Embryonic facial prominence (tissue), 1 donor: ENCODE measurements around the gene PIM1.

Source experiments
- DNase-seq: peaks from one replicate; pipeline ENCODE4 v3.0.0-alpha.2; 2016; ENCODE audit errors: extremely low spot score

The PIM1 gene

DNA sequence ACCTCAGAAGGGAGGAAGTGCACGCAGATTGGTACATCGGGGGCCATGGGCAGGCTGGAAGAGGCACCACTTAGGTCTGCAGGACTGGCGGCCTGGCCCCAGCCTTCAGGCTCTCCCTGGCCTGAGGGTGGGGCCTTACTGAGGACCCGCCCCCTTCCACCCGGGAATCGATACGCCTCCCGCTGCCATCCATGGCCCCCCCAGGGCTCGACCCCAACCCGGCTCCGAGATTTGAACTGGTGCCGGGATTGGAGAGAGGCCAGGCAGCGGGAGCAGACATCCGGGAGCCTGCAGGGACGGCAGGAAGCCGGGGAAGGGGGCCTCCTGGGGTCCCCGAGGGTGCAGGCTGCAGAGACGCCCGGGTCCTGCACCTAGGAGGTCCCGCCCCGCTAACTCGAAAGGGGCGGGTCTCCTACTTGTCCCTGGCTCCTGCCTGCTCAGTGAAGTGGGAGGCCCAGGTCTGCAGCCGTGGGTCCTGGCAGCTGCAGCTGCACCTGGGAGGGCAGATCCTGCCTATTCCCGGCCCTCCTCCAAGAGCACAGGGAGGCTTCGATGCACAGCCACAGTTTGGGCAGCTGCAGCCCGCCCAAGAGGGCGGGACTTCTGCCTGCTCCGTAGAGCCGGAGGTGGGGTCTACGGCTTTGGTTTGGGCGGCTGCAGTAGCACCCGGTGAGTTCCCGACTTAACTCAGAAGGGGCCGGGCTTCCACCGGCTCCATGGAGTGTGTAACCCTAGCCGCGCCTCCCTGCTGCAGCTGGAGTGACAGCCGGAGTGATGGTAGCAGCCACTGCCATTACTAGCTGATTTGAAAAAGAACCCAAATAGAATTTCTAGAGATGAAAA is 52.4 kb downstream of the PIM1 start:
- peak; percentile 49 for DNase-seq

DNA sequence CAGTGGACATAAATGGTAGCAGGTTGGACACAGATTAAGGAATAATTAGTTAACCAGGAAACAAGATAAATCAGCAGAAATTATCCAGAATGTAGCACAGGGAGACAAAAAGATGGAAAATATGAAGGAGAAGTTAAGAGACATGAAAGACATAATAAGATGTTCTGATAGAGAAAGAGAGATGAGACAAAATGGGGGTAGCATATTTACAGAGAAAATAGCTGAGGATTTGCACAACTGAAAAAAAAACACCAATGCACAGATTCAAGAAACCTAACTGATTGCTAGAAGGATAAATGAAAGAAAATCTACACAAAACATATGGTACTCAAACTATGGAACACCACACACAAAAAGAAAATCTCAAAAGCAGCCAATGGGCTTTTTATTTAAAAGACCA is 53.0 kb downstream of the PIM1 start:
- no peak for DNase-seq
